Activated B cell treated with CpG ODN at 0.5 μM for 24 hours (primary cell): ENCODE data around the gene WDR37. TPM values are rescaled to one million over a fixed set of nuclear protein-coding genes. Genes with fewer than 3 reads are reported as not detected.

Experiments used
- ATAC-seq: fragments of 200-7000 bp; cut with Tn5 transposase; one replicate; pipeline ENCODE4 v1.10.0; 2021; ENCODE audit warnings: low read depth, mild to moderate bottlenecking, moderate library complexity
- CTCF ChIA-PET: fragments of 350-600 bp; sonication (Branson Sonifier 250); formaldehyde crosslinking; loops from one replicate; lab custom pipeline; 2021; ENCODE audit warnings: antibody characterized with exemption; lab: Charles Lee
- POLR2A ChIA-PET: fragments of 350-600 bp; sonication (Branson Sonifier 250); formaldehyde crosslinking; loops from one replicate; lab custom pipeline; 2021; ENCODE audit warnings: antibody characterized with exemption; lab: Charles Lee
- DNase-seq: peaks from one replicate; pipeline ENCODE4 v3.0.0; 2022
- H3K27ac Mint-ChIP-seq: one replicate; pipeline ENCODE4 v1.8.0; 2020; ENCODE audit warnings: mixed read lengths
- H3K27me3 Mint-ChIP-seq: one replicate; pipeline ENCODE4 v1.8.0; 2021; ENCODE audit warnings: mixed read lengths
- H3K36me3 Mint-ChIP-seq: one replicate; pipeline ENCODE4 v1.8.0; 2021; ENCODE audit warnings: low read depth, mixed read lengths
- H3K4me1 Mint-ChIP-seq: one replicate; pipeline ENCODE4 v1.8.0; 2021; ENCODE audit warnings: mixed read lengths
- H3K4me3 Mint-ChIP-seq: one replicate; pipeline ENCODE4 v1.8.0; 2020; ENCODE audit warnings: mild to moderate bottlenecking, mixed read lengths
- H3K9me3 Mint-ChIP-seq: one replicate; pipeline ENCODE4 v1.8.0; 2020; ENCODE audit warnings: mixed read lengths
- CTCF ChIP-seq: fragments of 200-600 bp; IDR thresholded peaks from one replicate; pipeline ENCODE4 v1.8.0; 2022; ENCODE audit warnings: antibody characterized with exemption, mild to moderate bottlenecking
- intact Hi-C: fragments of 100-400 bp; cut with micrococcal nuclease; formaldehyde crosslinking; loops from one replicate; pipeline ENCODE4 v1.15.1; 2024
- total RNA-seq: library from RNA; stranded (reverse); gene quantifications from 2 replicates; pipeline ENCODE4 v1.2.3, GENCODE V29; 2022

Gene WDR37
- total RNA-seq, 1 donor from 2014 or later, result 20.0 TPM

- Mint-ChIP-seq H3K27me3 (peaks cover 3% of the 10 kb centered on the region), H3K36me3 (no peaks in the 10 kb centered on the region), H3K27ac (no peak overlapping the region), H3K4me3 (no peak overlapping the region), H3K9me3 (no peaks in the 10 kb centered on the region), H3K4me1 (no peaks in the 10 kb centered on the region)
- no peak for ATAC-seq
- CTCF ChIA-PET, result no interaction called here
- POLR2A ChIA-PET, result no interaction called here
- intact Hi-C loops, result no loop called here
- no peak for TF ChIP-seq CTCF
- peak; percentile 3 for DNase-seq
Observed at GRCh38 chr10:1180071-1180730, 124.0 kb downstream of the WDR37 start.

- TF ChIP-seq CTCF, result no peak
- CTCF ChIA-PET, result no interaction called here
- no peak overlapping the region for H3K4me3 Mint-ChIP-seq
- intact Hi-C loops, result no loop called here
- no peak overlapping the region for H3K27ac Mint-ChIP-seq
- H3K27me3 Mint-ChIP-seq, result peaks cover 3% of the 10 kb centered on the region
- no peaks in the 10 kb centered on the region for H3K9me3 Mint-ChIP-seq
- DNase-seq, result peak; percentile 1
- no peak for ATAC-seq
- POLR2A ChIA-PET, result no interaction called here
- no peaks in the 10 kb centered on the region for H3K36me3 Mint-ChIP-seq
- H3K4me1 Mint-ChIP-seq, result no peaks in the 10 kb centered on the region
Observed at GRCh38 chr10:1180836-1181235, 124.7 kb downstream of the WDR37 start.

Other genes with a start within 250 kb of the WDR37 start
- 98.2 and 103 TPM in 2 replicates for gene LARP4B, start 124.7 kb upstream of the WDR37 start, total RNA-seq
- 68.0 and 73.8 TPM in 2 replicates for gene GTPBP4, start 68.0 kb upstream of the WDR37 start, total RNA-seq
- not detected in 2 replicates for gene IDI2, start 30.5 kb upstream of the WDR37 start, total RNA-seq
- 75.8 and 79.8 TPM in 2 replicates for gene IDI1, start 7.3 kb upstream of the WDR37 start, total RNA-seq